GM12874 (cell line): Measurements from ENCODE around the gene DBN1.

Source experiments
- TF ChIP-seq, protein P1 (sequence below): IDR thresholded peaks from 2 replicates; pipeline ENCODE4 v1.5.1; 2011; ENCODE audit warnings: low read depth, mild to moderate bottlenecking, control low read depth, low read length, moderate library complexity; ENCODE audit not compliant: insufficient read depth

DBN1 gene

GRCh38 chr5:177453852-177454396, 19.5 kb downstream of the DBN1 start:
- TF ChIP-seq, protein P1, sequence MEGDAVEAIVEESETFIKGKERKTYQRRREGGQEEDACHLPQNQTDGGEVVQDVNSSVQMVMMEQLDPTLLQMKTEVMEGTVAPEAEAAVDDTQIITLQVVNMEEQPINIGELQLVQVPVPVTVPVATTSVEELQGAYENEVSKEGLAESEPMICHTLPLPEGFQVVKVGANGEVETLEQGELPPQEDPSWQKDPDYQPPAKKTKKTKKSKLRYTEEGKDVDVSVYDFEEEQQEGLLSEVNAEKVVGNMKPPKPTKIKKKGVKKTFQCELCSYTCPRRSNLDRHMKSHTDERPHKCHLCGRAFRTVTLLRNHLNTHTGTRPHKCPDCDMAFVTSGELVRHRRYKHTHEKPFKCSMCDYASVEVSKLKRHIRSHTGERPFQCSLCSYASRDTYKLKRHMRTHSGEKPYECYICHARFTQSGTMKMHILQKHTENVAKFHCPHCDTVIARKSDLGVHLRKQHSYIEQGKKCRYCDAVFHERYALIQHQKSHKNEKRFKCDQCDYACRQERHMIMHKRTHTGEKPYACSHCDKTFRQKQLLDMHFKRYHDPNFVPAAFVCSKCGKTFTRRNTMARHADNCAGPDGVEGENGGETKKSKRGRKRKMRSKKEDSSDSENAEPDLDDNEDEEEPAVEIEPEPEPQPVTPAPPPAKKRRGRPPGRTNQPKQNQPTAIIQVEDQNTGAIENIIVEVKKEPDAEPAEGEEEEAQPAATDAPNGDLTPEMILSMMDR = no peak

GRCh38 chr5:177452688-177453638, 20.5 kb downstream of the DBN1 start:
- TF ChIP-seq, protein P1 = no peak

- TF ChIP-seq, protein P1 = no peak
These were observed 22.6 kb downstream of the DBN1 start for GRCh38 chr5:177450667-177451424.

DNA sequence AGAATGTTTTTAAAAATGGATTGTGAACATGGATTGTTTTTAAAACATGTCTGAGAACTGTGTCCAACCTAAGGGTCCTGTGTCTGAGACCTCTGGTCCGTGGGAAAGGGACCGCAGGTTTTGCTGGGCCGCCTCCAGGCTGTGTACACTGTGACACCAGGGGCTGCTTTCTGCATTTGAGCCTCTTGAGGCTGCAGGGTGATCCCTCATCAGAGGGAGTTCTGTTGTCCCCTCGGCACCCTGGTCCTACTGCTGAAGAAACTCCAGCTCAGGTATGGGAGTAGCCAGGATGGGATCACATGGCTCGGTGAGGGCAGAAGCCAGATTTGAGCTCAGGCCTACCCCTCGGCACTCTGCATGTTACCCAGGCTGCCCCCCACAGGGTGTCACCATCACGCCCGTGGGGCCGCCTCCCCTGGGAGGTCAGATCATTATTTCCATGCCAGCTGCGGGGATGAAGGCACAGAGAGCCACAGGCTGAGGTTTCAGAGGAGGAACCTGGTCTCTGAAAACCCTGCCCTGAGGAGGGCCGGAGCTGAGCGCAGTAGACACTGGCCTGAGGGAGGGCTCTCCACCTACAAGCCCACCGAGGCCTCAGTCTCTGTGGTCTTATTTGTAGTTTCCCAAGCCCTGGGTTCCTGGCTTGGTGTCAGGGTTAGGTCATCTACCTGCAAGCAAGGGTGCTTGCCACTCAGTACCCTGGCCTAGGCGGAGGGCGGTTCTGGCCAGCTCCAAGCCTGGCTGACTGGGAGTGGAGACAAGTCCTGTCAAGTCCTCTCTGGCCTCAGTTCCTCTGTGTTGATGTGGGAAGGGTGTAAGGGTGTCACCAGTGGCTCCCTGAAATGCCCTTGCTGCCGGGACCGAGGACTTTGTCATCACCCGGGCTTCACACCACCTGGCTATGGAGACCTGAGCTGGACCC, 24.0 kb downstream of the DBN1 start:
- TF ChIP-seq, protein P1 = no peak

DNA sequence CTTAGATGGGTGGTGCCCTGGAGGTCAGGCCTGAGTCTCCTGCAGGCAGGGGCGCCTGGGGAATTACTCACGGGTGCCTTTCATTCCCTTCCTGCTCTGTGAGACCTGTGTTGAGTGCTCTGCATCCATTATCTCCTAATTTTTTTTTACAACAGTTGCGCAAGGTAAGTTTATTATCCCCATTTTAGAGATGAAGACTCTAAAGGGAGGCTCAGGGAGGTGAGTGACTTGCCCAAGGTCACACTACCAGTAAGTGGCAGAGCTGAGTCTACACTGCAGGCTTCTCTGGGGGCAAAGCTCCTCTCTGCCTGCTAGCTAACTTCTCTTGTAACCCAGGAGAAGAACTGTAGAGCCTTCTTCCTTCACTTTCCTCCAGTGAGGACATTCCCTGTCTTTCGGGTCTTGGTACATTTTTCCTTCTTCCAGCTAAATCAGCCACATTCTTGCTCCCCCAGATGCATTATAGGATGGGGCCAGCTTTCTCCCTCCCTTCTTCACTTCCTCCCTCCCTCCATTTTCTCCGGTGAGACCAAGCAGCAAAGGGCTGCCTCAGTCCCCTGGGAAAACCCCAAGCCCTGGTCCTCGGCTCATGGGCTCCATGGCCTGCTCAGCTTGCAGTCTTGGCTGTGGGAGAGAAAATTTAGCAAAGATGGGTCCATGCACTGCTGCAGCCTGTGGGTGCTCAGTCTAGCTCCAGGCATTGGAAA, 25.0 kb downstream of the DBN1 start:
- TF ChIP-seq, protein P1 = no peak

GRCh38 chr5:177447611-177448243, 25.7 kb downstream of the DBN1 start:
- TF ChIP-seq, protein P1 = no peak
